MCF 10A (cell line): ENCODE results near the gene APOA4. TPM values are rescaled to one million over a fixed set of nuclear protein-coding genes. Genes with fewer than 3 reads are reported as not detected.
"Not testable (repeated sequence)": the region's sequence is repeated elsewhere in the genome, so short reads cannot be mapped to it uniquely, and the experiment has no call there.

ENCODE experiments used
- BruUV-seq: library from RNA; stranded (reverse); fragments of 400-500 nt; replicated peaks from 2 replicates; lab custom pipeline; 2021; lab: Mats Ljungman, UMichigan
- CTCF ChIA-PET: fragments of 300-600 bp; sonication (Branson Sonifier 250); formaldehyde crosslinking; extraction: SDS; loops from one replicate; lab custom pipeline; 2021; ENCODE audit warnings: antibody characterized with exemption, inconsistent platforms; lab: Yijun Ruan, JAX
- POLR2A ChIA-PET: fragments of 300-600, 350-650 bp; sonication (Branson Sonifier 250); formaldehyde crosslinking; extraction: SDS; loops from one replicate; lab custom pipeline; 2020; ENCODE audit warnings: antibody characterized with exemption, inconsistent platforms; lab: Yijun Ruan, JAX
- DNase-seq: peaks from one replicate; pipeline ENCODE4 v3.0.0-alpha.2; 2018; ENCODE audit not compliant: unreplicated experiment
- H3K27ac Mint-ChIP-seq: one replicate; pipeline ENCODE4 v1.8.0; 2022; ENCODE audit warnings: mild to moderate bottlenecking, low read depth, mixed read lengths; ENCODE audit not compliant: unreplicated experiment
- H3K27me3 Mint-ChIP-seq: one replicate; pipeline ENCODE4 v1.8.0; 2022; ENCODE audit warnings: mixed read lengths; ENCODE audit not compliant: insufficient read depth, unreplicated experiment
- H3K36me3 Mint-ChIP-seq: one replicate; pipeline ENCODE4 v1.8.0; 2022; ENCODE audit warnings: mild to moderate bottlenecking, moderate library complexity, mixed read lengths; ENCODE audit not compliant: insufficient read depth, unreplicated experiment
- H3K4me1 Mint-ChIP-seq: one replicate; pipeline ENCODE4 v1.8.0; 2022; ENCODE audit warnings: mixed read lengths; ENCODE audit not compliant: insufficient read depth, unreplicated experiment
- H3K4me3 Mint-ChIP-seq: one replicate; pipeline ENCODE4 v1.8.0; 2022; ENCODE audit warnings: mild to moderate bottlenecking, moderate library complexity, mixed read lengths; ENCODE audit not compliant: unreplicated experiment
- H3K9me3 Mint-ChIP-seq: one replicate; pipeline ENCODE4 v1.8.0; 2022; ENCODE audit warnings: mixed read lengths; ENCODE audit not compliant: unreplicated experiment
- CTCF ChIP-seq: fragments of 200-600 bp; IDR thresholded peaks from one replicate; pipeline ENCODE4 v1.8.0; 2022; ENCODE audit warnings: antibody characterized with exemption, mild to moderate bottlenecking; ENCODE audit not compliant: unreplicated experiment
- intact Hi-C: fragments of 100-400 bp; cut with micrococcal nuclease; formaldehyde crosslinking; loops from 2 replicates; pipeline ENCODE4 v1.14.1; 2022
- total RNA-seq: library from RNA; stranded (reverse); gene quantifications from 2 replicates; pipeline ENCODE4 v1.2.3, GENCODE V29; 2022

The APOA4 gene
- total RNA-seq, 1 experiment from 2014 or later: not detected

- intact Hi-C loops: no loop called here
- BruUV-seq: no TSS peak
These were observed 15.4 kb downstream of the APOA4 start for GRCh38 chr11:116807601-116808261.

GRCh38 chr11:116804001-116804400 lies 19.1 kb downstream of the APOA4 start:
- no peak overlapping the region for H3K4me3 Mint-ChIP-seq
- H3K27me3 Mint-ChIP-seq: no peaks in the 10 kb centered on the region
- no TSS peak for BruUV-seq
- DNase-seq: no peak
- peaks cover 30% of the 10 kb centered on the region for H3K4me1 Mint-ChIP-seq
- H3K27ac Mint-ChIP-seq: no peak overlapping the region
- no peaks in the 10 kb centered on the region for H3K9me3 Mint-ChIP-seq
- ChIA-PET POLR2A (interaction anchor here (2.1 kb wide), 1 partner anchor 10 kb away, joined by 5 read pairs; no protein-coding TSS in a partner anchor), CTCF (no interaction called here)
- intact Hi-C loops: no loop called here
- no peak for TF ChIP-seq CTCF
- H3K36me3 Mint-ChIP-seq: peaks cover 9% of the 10 kb centered on the region

More at GRCh38 chr11:116807601-116808261, 15.4 kb downstream of the APOA4 start:
- Mint-ChIP-seq H3K4me3 (no peak overlapping the region), H3K4me1 (peaks cover 40% of the 10 kb centered on the region), H3K36me3 (peaks cover 19% of the 10 kb centered on the region), H3K27ac (peak overlapping the region; percentile 98), H3K9me3 (no peaks in the 10 kb centered on the region), H3K27me3 (no peaks in the 10 kb centered on the region)
- POLR2A ChIA-PET: interaction anchor here (0.6 to 2.8 kb wide), 4 partner anchors 14 to 517 kb away, joined by 3 to 12 read pairs (median 4); partner anchors contain the start of gene ZPR1
- no peak for DNase-seq
- CTCF ChIA-PET: interaction anchor here (0.7 to 1.4 kb wide), 3 partner anchors 17 to 75 kb away, joined by 3 to 6 read pairs (median 3); no protein-coding TSS in a partner anchor
- no peak for TF ChIP-seq CTCF

GRCh38 chr11:116801662-116802061 lies 21.4 kb downstream of the APOA4 start:
- H3K27me3 Mint-ChIP-seq, H3K36me3 Mint-ChIP-seq, H3K9me3 Mint-ChIP-seq, BruUV-seq, POLR2A ChIA-PET, H3K4me1 Mint-ChIP-seq, intact Hi-C loops, H3K27ac Mint-ChIP-seq, H3K4me3 Mint-ChIP-seq, DNase-seq: not testable (repeated sequence)
- CTCF ChIA-PET: interaction anchor here (1.2 kb wide), 1 partner anchor 11 kb away, joined by 4 read pairs; no protein-coding TSS in a partner anchor

GRCh38 chr11:116800610-116801009 lies 22.5 kb downstream of the APOA4 start:
- CTCF ChIA-PET: interaction anchor here (1.2 to 1.8 kb wide), 2 partner anchors 9 to 12 kb away, joined by 3 to 9 read pairs; partner anchors contain the start of gene APOA5
- H3K9me3 Mint-ChIP-seq: no peaks in the 10 kb centered on the region

More at GRCh38 chr11:116800610-116801009, 22.5 kb downstream of the APOA4 start:
- POLR2A ChIA-PET: interaction anchor here (0.6 to 1.6 kb wide), 3 partner anchors 11 to 1464 kb away, joined by 3 to 7 read pairs (median 3); no protein-coding TSS in a partner anchor
- H3K27me3 Mint-ChIP-seq: no peaks in the 10 kb centered on the region
- no peak overlapping the region for H3K4me3 Mint-ChIP-seq
- no peak for TF ChIP-seq CTCF
- no peak overlapping the region for H3K27ac Mint-ChIP-seq
- no peaks in the 10 kb centered on the region for H3K36me3 Mint-ChIP-seq
- intact Hi-C loops: no loop called here
- no peaks in the 10 kb centered on the region for H3K4me1 Mint-ChIP-seq
- no TSS peak for BruUV-seq
- DNase-seq: no peak
